Measurements from ENCODE around the gene HOXB6. TPM values are rescaled to one million over a fixed set of nuclear protein-coding genes. Genes with fewer than 3 reads are reported as not detected.

The HOXB6 gene
- 0.40 and 0.87 TPM in 2 replicates for total RNA-seq

GRCh38 chr17:48604770-48605329 is at the start of gene HOXB6:
Gene HOXB6, minus strand, starts transcription at chr17:48604986. Its CDS starts 6,836 bp downstream, at chr17:48598150.
- peak in 1 of 2 donors; percentile 46 for DNase-seq (ENCODE audit: low read depth in 2 of 2)

- DNase-seq (ENCODE audit: low read depth in 2 of 2) = no peak
These were observed 45.0 kb upstream of the HOXB6 start for GRCh38 chr17:48649741-48650140.

DNA sequence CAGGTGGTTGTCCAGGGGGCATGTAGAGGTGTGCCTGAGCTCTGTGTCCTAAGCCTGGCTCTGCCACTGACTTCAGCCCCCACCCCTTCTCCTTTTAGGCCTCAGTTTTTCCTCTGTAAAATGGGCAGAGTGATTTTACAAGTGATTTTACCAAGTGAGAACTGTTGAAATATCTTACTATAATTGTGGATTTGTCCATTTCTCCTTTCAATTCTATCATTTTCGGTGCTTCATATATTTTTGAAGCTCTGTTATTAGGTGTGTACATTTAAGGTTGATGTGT is 43.1 kb upstream of the HOXB6 start:
- DNase-seq (ENCODE audit: low read depth in 2 of 2) = no peak

GRCh38 chr17:48647103-48647962 is 42.5 kb upstream of the HOXB6 start:
- DNase-seq (ENCODE audit: low read depth in 2 of 2) = no peak

DNA sequence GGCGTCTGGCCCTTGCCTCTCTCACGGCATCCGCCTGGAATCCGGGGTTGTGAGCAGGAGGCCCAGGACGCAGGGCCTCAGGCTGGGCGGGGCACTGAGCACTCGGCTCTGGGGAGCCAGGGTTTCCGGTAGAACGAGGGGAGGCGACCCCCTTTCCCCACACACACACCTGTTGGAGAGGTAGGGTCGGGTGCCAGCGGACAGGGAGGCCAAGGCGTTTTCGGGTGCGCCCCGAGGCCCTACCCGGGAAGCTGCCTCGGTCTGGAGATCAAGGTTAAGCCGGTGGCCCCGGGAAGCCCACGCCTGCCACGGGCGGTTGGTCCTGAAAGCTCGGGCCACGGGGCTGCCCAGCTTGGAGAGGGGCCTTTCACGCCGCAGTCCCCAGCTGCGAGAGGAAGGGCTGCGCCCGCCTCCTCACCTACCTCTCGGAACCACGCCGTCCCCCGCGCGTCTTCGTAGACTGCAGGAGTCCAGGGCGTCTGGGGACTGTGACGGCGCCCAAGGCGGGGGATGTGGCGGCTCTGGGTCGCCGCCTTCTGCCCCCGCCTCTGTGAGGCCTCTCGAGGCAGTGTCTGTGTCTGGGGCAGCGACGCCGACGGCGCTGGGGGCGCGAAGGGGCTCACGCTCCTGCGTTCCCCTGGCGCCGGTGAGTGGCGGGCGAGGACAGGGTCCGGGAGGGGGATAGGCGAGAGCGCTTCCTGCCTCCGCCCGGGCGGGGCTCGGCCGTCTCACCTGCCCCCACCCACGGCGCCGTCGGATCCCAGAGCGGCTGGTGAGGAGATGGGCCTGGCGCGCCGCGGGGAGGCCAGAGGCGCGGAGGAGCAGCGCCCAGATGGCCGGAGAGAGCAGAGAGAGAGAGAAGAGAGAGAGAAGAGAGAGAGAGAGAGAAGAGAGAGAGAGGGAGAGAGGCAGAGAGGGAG is 41.7 kb upstream of the HOXB6 start:
- no peak for DNase-seq (ENCODE audit: low read depth in 2 of 2)

GRCh38 chr17:48645639-48646182 is 40.9 kb upstream of the HOXB6 start:
- DNase-seq (ENCODE audit: low read depth in 2 of 2) = no peak

DNA sequence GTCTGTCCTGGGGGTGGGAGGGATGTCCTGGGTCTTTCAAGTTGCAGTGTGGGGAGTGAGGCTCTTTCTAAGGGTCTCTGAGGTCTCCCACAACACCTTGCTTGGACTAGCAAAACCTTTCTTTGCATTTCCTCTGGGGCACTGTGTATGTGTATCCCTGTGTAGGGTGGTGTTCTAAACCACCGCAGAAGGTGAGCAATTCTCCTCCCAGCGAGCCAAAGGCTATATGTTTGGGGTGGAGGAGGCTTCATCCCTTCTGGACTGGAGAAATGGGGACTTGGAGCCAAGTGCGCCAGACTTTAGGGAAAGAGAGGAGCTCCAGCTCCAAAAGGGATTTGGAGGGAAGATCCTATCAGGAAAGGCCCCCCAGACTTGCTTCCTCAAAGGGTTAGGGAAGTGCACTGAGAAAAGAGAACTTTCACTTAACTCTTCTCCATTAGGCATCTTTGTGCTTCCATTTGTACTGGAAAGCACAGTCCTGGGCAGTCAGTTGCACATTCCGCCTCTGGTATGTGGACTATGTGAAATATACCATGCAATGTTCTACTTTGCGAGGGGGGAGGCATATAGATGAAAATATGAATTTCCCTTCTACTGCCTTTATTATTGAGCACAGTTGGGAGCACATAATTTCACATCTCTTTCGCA is 40.2 kb upstream of the HOXB6 start:
- no peak for DNase-seq (ENCODE audit: low read depth in 2 of 2)

DNA sequence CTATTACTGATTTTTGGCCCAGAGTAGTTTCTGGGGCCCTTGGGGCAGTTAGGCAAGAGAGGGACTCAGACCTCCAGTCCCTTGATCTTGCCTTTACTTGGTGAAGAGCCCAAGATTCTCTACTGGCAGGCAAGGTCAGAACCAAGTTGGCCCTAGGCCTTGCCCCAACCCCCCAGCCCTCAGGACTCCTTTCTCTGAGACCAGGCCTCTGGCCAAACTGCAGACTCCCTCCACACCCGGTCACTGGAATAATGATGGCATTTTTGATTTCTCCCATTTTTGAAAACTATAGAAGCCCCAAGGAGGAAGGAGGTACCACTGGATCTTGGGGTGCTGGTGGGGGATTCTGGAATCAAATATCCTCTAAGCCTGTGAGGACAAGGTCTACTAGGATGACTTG is 39.4 kb upstream of the HOXB6 start:
- DNase-seq (ENCODE audit: low read depth in 2 of 2) = no peak

GRCh38 chr17:48643697-48644012 is 38.9 kb upstream of the HOXB6 start:
- no peak for DNase-seq (ENCODE audit: low read depth in 2 of 2)

DNA sequence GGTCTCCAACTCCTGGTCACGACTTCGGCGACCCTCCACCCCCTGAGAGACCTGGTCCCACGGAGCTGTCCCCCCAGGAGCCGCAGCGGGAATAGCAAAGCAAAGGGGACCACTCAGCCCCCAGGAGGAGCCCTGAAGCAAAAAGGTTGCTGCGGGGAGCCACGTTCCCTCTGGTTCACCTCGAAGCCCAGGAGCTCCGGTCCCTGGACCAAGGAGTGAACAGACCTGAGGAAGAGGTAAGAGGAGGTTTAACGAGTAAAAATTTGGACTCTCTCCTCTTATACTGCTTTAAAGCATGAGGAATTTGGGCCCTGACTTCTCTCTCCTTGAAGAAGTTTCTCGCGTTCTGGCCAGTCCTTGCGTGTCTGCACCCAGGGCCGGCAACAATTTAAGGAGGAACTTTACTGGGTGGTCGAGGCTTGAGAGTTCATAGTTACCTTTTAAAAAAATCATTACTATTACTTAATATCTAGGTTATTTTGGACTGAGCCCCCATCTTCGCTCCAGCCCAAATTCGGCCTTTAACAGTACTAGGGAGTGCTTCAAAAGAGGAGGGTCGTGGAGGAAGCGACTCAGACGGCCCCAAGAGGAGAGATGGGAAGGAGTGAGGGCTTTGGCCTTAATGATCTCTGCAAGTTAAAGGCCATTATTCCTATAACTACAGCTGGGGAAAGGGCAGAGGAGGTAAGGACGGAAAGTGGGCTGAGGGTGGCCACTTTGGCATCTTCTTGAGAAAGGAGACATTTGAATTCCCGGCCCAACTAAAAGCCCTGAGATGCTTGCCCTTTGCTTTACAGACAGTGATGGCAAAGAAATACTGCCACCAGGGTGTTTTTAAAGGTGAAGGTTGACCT is 38.3 kb upstream of the HOXB6 start:
- DNase-seq (ENCODE audit: low read depth in 2 of 2) = no peak

- no peak for DNase-seq (ENCODE audit: low read depth in 2 of 2)
These were observed 37.5 kb upstream of the HOXB6 start for GRCh38 chr17:48642059-48642842.

- no peak for DNase-seq (ENCODE audit: low read depth in 2 of 2)
These were observed 36.8 kb upstream of the HOXB6 start for GRCh38 chr17:48641541-48642058.

GRCh38 chr17:48640858-48641180 is 36.0 kb upstream of the HOXB6 start:
- no peak for DNase-seq (ENCODE audit: low read depth in 2 of 2)

DNA sequence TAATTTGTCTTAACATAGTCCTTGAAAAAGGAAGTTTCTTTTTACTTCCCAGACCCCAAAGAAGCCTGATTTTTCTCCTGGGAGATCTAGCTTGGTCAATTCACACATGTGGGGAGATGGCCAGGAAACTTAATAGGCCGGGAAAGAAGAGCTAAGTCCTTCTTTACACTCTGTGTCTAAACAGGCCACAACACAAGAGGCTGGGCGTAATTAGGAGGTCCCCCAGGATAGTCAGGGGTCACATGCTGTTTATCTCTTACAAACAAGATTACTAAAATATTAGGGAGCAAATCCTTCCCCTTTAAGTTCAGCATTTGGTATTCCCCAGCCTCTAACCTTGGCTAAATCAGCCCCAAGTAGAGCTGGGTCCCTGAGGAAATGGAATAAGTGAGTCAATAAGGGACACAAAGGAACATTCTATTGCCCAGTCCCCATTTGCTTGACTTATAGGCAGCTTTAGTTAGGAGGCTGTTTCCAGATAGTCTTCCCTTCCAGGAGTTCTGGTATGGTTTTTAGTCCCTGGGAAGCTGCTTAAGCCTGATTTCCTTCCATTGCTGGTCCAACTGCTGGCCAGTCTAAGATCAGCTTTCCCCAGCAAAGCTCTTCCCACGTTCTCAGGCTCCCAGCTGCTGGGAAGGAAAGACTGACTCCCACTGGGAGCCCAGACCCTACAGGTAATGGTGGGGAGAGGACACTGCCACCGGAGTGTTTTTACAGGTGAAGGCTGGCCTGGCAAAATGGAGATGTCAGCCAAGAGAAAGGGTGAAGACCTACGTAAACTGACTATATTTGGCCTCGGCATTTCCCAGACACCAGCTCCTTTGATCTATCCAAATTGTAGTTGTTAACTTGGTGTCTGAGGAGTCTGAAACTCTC is 35.4 kb upstream of the HOXB6 start:
- no peak for DNase-seq (ENCODE audit: low read depth in 2 of 2)

DNA sequence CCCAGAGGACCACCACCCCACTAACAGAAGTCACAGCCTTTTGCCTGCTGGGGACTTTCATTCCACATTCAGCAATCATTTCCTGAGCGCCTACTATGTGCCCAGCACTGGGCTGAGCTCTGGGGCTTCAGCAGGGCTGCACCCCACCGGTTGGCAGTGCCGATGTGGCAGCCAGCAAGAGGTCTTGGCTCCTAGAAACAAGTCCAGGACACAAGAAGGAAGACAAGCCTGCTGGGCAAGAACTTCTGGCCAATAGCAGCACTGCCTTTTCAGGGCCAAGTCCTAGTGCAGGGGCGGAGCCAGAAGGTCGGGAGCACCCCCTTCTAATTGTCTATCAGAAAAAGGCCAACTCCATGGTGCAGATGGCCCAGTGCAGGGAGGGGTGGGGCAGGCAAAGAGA is 34.4 kb upstream of the HOXB6 start:
- DNase-seq (ENCODE audit: low read depth in 2 of 2) = no peak

GRCh38 chr17:48637323-48638260 is 32.8 kb upstream of the HOXB6 start:
- no peak for DNase-seq (ENCODE audit: low read depth in 2 of 2)

DNA sequence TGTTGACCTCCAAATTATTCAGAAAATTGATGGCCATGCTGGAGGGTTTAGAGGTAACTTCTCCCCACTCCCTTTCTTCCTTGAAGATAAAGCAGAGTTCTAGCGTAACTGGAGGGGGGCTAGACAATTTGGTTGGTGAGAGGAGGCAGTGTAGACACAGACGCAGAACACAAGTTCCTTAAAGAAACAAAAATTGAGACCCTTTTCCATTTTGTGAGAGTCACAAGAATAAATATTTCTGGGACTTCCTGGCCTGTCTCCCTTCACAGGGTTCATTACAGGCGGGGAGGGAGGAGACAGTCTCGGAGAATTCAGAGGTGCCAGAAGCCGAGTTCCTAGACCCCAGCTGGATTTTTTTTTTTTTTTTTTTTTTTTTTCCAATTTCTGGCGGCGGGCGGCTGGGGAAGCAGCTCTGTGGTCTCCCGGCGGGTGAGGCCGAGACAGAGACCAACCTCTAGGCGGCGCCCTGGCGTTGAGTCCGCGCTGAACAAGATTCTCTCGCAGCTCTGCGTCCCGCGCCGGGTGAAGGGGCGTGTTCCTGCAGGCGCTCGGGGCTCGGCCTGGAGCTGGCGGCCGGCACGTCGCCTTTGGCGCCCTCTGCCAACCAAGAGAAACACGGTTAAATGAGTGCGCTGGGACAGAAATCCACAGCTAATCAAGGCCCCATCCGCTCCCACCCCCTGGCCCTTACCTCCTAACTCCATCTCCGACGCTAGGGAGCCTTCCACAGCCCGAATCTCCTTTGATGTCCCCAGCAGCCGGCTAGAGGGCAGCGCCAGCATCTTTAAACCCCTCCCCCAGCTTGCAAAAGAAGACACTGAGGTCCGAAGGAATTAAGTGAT is 31.6 kb upstream of the HOXB6 start:
- DNase-seq (ENCODE audit: low read depth in 2 of 2) = peak; percentile 80 to 82
